HCT116 (cell line): ENCODE data around the gene KNDC1. TPM values are rescaled to one million over a fixed set of nuclear protein-coding genes. Genes with fewer than 3 reads are reported as not detected.

Source experiments
- ATAC-seq: fragments of 200-7000 bp; cut with Tn5 transposase; 2 replicates; pipeline ENCODE4 v1.9.1; 2020; ENCODE audit warnings: mild to moderate bottlenecking, moderate library complexity
- BruUV-seq: library from RNA; stranded (reverse); fragments of 400-500 nt; replicated peaks from 2 replicates; lab custom pipeline; 2021; lab: Mats Ljungman, UMichigan
- CTCF ChIA-PET: fragments of 300-600 bp; sonication (Branson Sonifier 250); formaldehyde crosslinking; loops from one replicate; lab custom pipeline; 2021; ENCODE audit warnings: antibody characterized with exemption; lab: Charles Lee
- POLR2A ChIA-PET: fragments of 300-600, 350-600 bp; sonication (Branson Sonifier 250); formaldehyde crosslinking; loops from one replicate; lab custom pipeline; 2021; ENCODE audit warnings: antibody characterized with exemption; lab: Charles Lee
- RAD21 ChIA-PET, 2 experiments: fragments of 300-600 bp; sonication (Branson Sonifier 250); formaldehyde crosslinking; loops; one replicate each; lab custom pipeline; 2023; ENCODE audit warnings: low total read pairs in 2 of 2; ENCODE audit not compliant: uncharacterized antibody in 2 of 2, unreplicated experiment in 2 of 2, low non-redundant PET in 1 of 2; lab: Charles Lee
- DNase-seq: peaks from one replicate; pipeline ENCODE4 v3.0.0-alpha.2; 2010; ENCODE audit warnings: low read depth, low spot score
- H2AFZ ChIP-seq: fragments of 200-600 bp; shearing (Covaris generic), sonication (generic); 2 replicates; pipeline ENCODE4 v1.6.1; 2017; ENCODE audit warnings: low read depth, mixed run types, mixed read lengths, antibody characterized with exemption, low read length; ENCODE audit not compliant: poor library complexity, severe bottlenecking
- H3K27ac ChIP-seq: 2 replicates; pipeline ENCODE4 v1.5.1; 2012; ENCODE audit warnings: low read depth, low read length
- H3K27me3 ChIP-seq: fragments of 200-600 bp; sonication (generic); 2 replicates; pipeline ENCODE4 v1.6.1; 2016; ENCODE audit warnings: mixed run types, low read length, mixed read lengths; ENCODE audit not compliant: insufficient read depth
- H3K36me3 ChIP-seq, 2 experiments: fragments of 200-500 bp in 1 of 2; fragments of 200-600 bp in 1 of 2; sonication (Bioruptor generic) in 1 of 2; sonication (generic) in 1 of 2; 2 replicates each; pipeline versions ENCODE4 v1.5.1 to v1.6.1; 2014 to 2016; ENCODE audit warnings: low read length in 2 of 2, inconsistent platforms in 1 of 2, mixed read lengths in 1 of 2, mixed run types in 1 of 2; ENCODE audit not compliant: insufficient read depth in 2 of 2, control insufficient read depth in 1 of 2
- H3K4me1 ChIP-seq, 2 experiments: fragments of 200-600 bp in 1 of 2; sonication (generic) in 1 of 2; 2 replicates each; pipeline versions ENCODE4 v1.5.1 to v1.6.1; 2012 to 2017; ENCODE audit warnings: low read length in 2 of 2, inconsistent platforms in 1 of 2, mild to moderate bottlenecking in 1 of 2, mixed read lengths in 1 of 2, mixed run types in 1 of 2, moderate library complexity in 1 of 2; ENCODE audit not compliant: insufficient read depth in 2 of 2, control insufficient read depth in 1 of 2
- H3K4me2 ChIP-seq: fragments of 200-600 bp; sonication (generic); 2 replicates; pipeline ENCODE4 v1.6.1; 2017; ENCODE audit warnings: mixed run types, low read length, mixed read lengths
- H3K4me3 ChIP-seq, 2 experiments: fragments of 200-600 bp in 1 of 2; sonication (generic) in 1 of 2; replicated peaks in 1 of 2; 2 replicates each; pipeline ENCODE4 v1.5.1; 2011 to 2016; ENCODE audit warnings: low read length in 2 of 2, control low read depth in 1 of 2, low read depth in 1 of 2, mild to moderate bottlenecking in 1 of 2, mixed read lengths in 1 of 2, mixed run types in 1 of 2
- H3K79me2 ChIP-seq: fragments of 200-600 bp; sonication (generic); 2 replicates; pipeline ENCODE4 v1.6.1; 2017; ENCODE audit warnings: mild to moderate bottlenecking, mixed run types, low read length, moderate library complexity, mixed read lengths; ENCODE audit not compliant: insufficient read depth
- H3K9ac ChIP-seq: fragments of 200-600 bp; sonication (generic); 2 replicates; pipeline ENCODE4 v1.6.1; 2016; ENCODE audit warnings: low read length, mixed read lengths
- H3K9me2 ChIP-seq: fragments of 200-600 bp; sonication (generic), shearing (Covaris generic); 2 replicates; pipeline ENCODE4 v1.6.1; 2017; ENCODE audit warnings: mixed run types, mild to moderate bottlenecking, moderate library complexity; ENCODE audit not compliant: insufficient read depth
- H3K9me3 ChIP-seq, 2 experiments: fragments of 200-500 bp in 1 of 2; fragments of 200-600 bp in 1 of 2; sonication (Bioruptor generic) in 1 of 2; sonication (generic) in 1 of 2; 2 replicates each; pipeline ENCODE4 v1.6.1; 2014 to 2017; ENCODE audit warnings: low read length in 2 of 2, mixed read lengths in 2 of 2, inconsistent platforms in 1 of 2, low read depth in 1 of 2, mild to moderate bottlenecking in 1 of 2, mixed run types in 1 of 2, moderate library complexity in 1 of 2; ENCODE audit not compliant: control insufficient read depth in 1 of 2, insufficient read depth in 1 of 2
- H4K20me1 ChIP-seq: fragments of 200-600 bp; sonication (generic), shearing (Covaris generic); 2 replicates; pipeline ENCODE4 v1.6.1; 2017; ENCODE audit warnings: mixed run types, mild to moderate bottlenecking, moderate library complexity; ENCODE audit not compliant: insufficient read depth
- ATF3 ChIP-seq: IDR thresholded peaks from 2 replicates; pipeline ENCODE4 v1.6.1; 2012
- MAX ChIP-seq: IDR thresholded peaks from 2 replicates; pipeline ENCODE4 v1.6.1; 2012
- POLR2A ChIP-seq: IDR thresholded peaks from 2 replicates; pipeline ENCODE4 v1.7.0; 2011; ENCODE audit warnings: borderline replicate concordance; ENCODE audit not compliant: insufficient read depth, insufficient read length; ENCODE audit errors: extremely low read depth
- REST ChIP-seq: IDR thresholded peaks from 2 replicates; pipeline ENCODE4 v1.6.1; 2012; ENCODE audit warnings: low read depth
- SP1 ChIP-seq: IDR thresholded peaks from 2 replicates; pipeline ENCODE4 v1.6.1; 2012; ENCODE audit warnings: low read depth
- ZBTB33 ChIP-seq: IDR thresholded peaks from 2 replicates; pipeline ENCODE4 v1.6.1; 2011; ENCODE audit warnings: mild to moderate bottlenecking, low read length, moderate library complexity; ENCODE audit not compliant: insufficient replicate concordance; ENCODE audit errors: extremely low read depth
- intact Hi-C: fragments of 100-400 bp; cut with micrococcal nuclease; formaldehyde crosslinking; loops from 2 replicates; pipeline ENCODE4 v1.10.0; 2022
- total RNA-seq: library from RNA; stranded (reverse); gene quantifications from one replicate; pipeline ENCODE4 v1.2.1, GENCODE V29; 2021; ENCODE audit not compliant: unreplicated experiment

KNDC1 gene
- total RNA-seq, 1 experiment from 2014 or later = 3.6 TPM

GRCh38 chr10:133263674-133264073, 103.7 kb downstream of the KNDC1 start:
- Histone ChIP-seq H3K9ac (no peak overlapping the region), H3K79me2 (no peaks in the 10 kb centered on the region), H3K9me2 (no peaks in the 10 kb centered on the region), H3K4me1 (peaks cover 24 to 35% of the 10 kb centered on the region in 2 experiments), H4K20me1 (no peaks in the 10 kb centered on the region), H3K27ac (no peak overlapping the region), H3K4me2 (no peak overlapping the region), H3K27me3 (no peaks in the 10 kb centered on the region), H3K4me3 (no peak overlapping the region), H3K9me3 (no peaks in the 10 kb centered on the region), H2AFZ (no peak overlapping the region), H3K36me3 (no peaks in the 10 kb centered on the region)
- TF ChIP-seq POLR2A (no peak), REST (no peak), MAX (no peak), ATF3 (no peak), SP1 (no peak), ZBTB33 (no peak)
- DNase-seq (no peak), ATAC-seq (no peak)
- intact Hi-C loops = no loop called here
- CTCF ChIA-PET = no interaction called here
- POLR2A ChIA-PET = no interaction called here
- RAD21 ChIA-PET = no interaction called here
- no TSS peak for BruUV-seq
